Measurements from ENCODE around the gene ENTREP3. TPM values are rescaled to one million over a fixed set of nuclear protein-coding genes. Genes with fewer than 3 reads are reported as not detected.

Gene ENTREP3
- total RNA-seq, 1 experiment from 2014 or later: 69.9 TPM

DNA sequence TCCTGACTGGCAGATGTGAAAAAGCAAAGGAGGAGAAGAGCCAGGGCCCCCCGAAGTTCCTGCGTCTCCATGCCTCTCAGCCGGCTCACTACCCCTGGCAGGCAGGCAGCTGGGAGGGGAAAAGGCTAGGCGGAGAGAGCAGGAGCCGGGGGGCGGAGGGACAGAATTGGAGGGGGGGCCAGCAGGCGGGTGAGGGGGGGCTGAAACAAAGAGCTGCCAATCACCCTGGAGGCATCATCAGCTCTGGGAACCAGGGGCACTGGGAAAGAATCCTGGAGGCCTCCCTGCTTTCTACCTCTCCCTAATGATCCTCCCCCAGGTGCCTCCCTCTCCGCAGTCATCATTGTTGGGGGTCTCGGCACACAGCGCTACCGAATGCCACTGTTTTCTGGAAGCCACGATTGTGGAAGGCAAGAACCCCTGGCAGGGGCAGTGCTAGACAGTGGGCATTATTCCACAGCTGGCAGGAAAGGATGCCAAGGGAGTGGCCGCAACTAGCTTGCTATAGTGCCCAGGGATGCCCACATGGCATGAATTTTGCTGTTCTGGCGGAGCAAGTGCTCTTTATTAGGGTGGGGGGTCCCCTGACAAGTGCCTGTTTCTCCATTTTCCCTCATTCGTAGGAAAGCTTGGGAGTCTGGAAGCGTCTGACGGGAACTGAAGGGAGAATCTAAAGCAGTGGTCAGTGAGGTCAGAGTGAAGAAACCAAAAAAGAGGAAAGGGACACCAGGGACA lies 47.3 kb downstream of the ENTREP3 start, which contains the start of gene THBS3:
THBS3 (minus strand) TSS at position 92 of the 735 bp plus-strand sequence; CDS start at position 71, 21 bp downstream.
- Histone ChIP-seq H3K36me3 (ENCODE audit: control insufficient read depth in 1 of 2, insufficient read depth in 2 of 2, low read length in 2 of 2) (peaks cover 0 to 6% of the 10 kb centered on the region in 2 experiments; a peak in 1 of 4 replicates), H3K27ac (ENCODE audit: low read depth, low read length) (peak within 1 kb of the TSS; percentile 90), H3K9me3 (ENCODE audit: control insufficient read depth in 1 of 2, insufficient read depth in 1 of 2, low read depth in 1 of 2, low read length in 2 of 2) (no peaks in the 10 kb centered on the region), H3K27me3 (ENCODE audit: insufficient read depth, low read length) (no peaks in the 10 kb centered on the region), H3K9me2 (ENCODE audit: insufficient read depth) (no peaks in the 10 kb centered on the region), H3K4me1 (ENCODE audit: control insufficient read depth in 1 of 2, insufficient read depth in 2 of 2, low read length in 2 of 2) (peaks cover 22 to 33% of the 10 kb centered on the region in 2 experiments), H4K20me1 (ENCODE audit: insufficient read depth) (no peaks in the 10 kb centered on the region), H3K9ac (ENCODE audit: low read length) (peak within 1 kb of the TSS; percentile 93), H2AFZ (ENCODE audit: low read depth, low read length, poor library complexity, severe bottlenecking) (no peak within 1 kb of the TSS), H3K4me2 (ENCODE audit: low read length) (peak within 1 kb of the TSS; percentile 77), H3K4me3 (replicated peaks in 1 of 2; ENCODE audit: low read depth in 1 of 2, low read length in 2 of 2) (peak within 1 kb of the TSS; percentile 89 to 100), H3K79me2 (ENCODE audit: insufficient read depth, low read length) (peaks cover 16% of the 10 kb centered on the region)
- ChIA-PET POLR2A (interaction anchor here (1.5 to 3.0 kb wide), 2 partner anchors 14 to 19 kb away, joined by 4 to 9 read pairs; no protein-coding TSS in a partner anchor), RAD21 (ENCODE audit: low non-redundant PET in 1 of 2, low total read pairs in 2 of 2, uncharacterized antibody in 2 of 2, unreplicated experiment in 2 of 2) (interaction anchor here in 1 of 2 experiments (0.9 kb wide), 1 partner anchor 296 kb away, joined by 4 read pairs; no protein-coding TSS in a partner anchor), CTCF (interaction anchor here (1.0 to 4.0 kb wide), 10 partner anchors 11 to 296 kb away, joined by 3 to 16 read pairs (median 4); partner anchors contain the start of genes CLK2 and KRTCAP2)
- TSS peak; percentile 59 for BruUV-seq (replicated peaks)
- intact Hi-C loops (cut with micrococcal nuclease): loop anchor here (2.0 to 5.0 kb wide), 3 partner anchors 19 to 384 kb away; a partner anchor contains a TSS
- no peak for DNase-seq (ENCODE audit: low read depth, low spot score)
- ATAC-seq: no peak
- TF ChIP-seq, protein P1, sequence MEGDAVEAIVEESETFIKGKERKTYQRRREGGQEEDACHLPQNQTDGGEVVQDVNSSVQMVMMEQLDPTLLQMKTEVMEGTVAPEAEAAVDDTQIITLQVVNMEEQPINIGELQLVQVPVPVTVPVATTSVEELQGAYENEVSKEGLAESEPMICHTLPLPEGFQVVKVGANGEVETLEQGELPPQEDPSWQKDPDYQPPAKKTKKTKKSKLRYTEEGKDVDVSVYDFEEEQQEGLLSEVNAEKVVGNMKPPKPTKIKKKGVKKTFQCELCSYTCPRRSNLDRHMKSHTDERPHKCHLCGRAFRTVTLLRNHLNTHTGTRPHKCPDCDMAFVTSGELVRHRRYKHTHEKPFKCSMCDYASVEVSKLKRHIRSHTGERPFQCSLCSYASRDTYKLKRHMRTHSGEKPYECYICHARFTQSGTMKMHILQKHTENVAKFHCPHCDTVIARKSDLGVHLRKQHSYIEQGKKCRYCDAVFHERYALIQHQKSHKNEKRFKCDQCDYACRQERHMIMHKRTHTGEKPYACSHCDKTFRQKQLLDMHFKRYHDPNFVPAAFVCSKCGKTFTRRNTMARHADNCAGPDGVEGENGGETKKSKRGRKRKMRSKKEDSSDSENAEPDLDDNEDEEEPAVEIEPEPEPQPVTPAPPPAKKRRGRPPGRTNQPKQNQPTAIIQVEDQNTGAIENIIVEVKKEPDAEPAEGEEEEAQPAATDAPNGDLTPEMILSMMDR (IDR thresholded peaks at IDR 0.05 in 2 of 3, conservative IDR thresholded peaks at IDR 0.05 in 1 of 3; ENCODE audit: borderline replicate concordance in 1 of 3, insufficient read depth in 1 of 3, low read depth in 2 of 3, low read length in 2 of 3): no peak
- TF ChIP-seq SIN3A (IDR thresholded peaks at IDR 0.05; ENCODE audit: low read depth) (no peak), POLR2A (IDR thresholded peaks at IDR 0.05; ENCODE audit: borderline replicate concordance, extremely low read depth, insufficient read depth, insufficient read length) (no peak), ELF1 (IDR thresholded peaks at IDR 0.05; ENCODE audit: borderline replicate concordance, low read depth) (no peak), ZNF274 (IDR thresholded peaks at IDR 0.05; ENCODE audit: low read depth, low read length) (no peak), SRF (IDR thresholded peaks at IDR 0.05; ENCODE audit: low read depth) (no peak), POLR2AphosphoS5 (IDR thresholded peaks at IDR 0.05; ENCODE audit: low read depth, low read length) (no peak), YY1 (IDR thresholded peaks at IDR 0.05; ENCODE audit: extremely low read depth, insufficient replicate concordance, low read depth, low read length) (no peak), EZH2 (IDR thresholded peaks at IDR 0.05) (no peak), FOSL1 (IDR thresholded peaks at IDR 0.05; ENCODE audit: low read depth) (no peak), TCF7L2 (IDR thresholded peaks at IDR 0.05; ENCODE audit: borderline replicate concordance, extremely low read depth, insufficient read depth, insufficient read length) (no peak), CEBPB (IDR thresholded peaks at IDR 0.05; ENCODE audit: low read depth) (no peak), ZFX (IDR thresholded peaks at IDR 0.05) (no peak), CBX3 (IDR thresholded peaks at IDR 0.05; ENCODE audit: low read depth) (no peak), JUND (IDR thresholded peaks at IDR 0.05) (no peak), EZH2phosphoT487 (IDR thresholded peaks at IDR 0.05; ENCODE audit: borderline replicate concordance) (no peak), EGR1 (IDR thresholded peaks at IDR 0.05; ENCODE audit: low read depth) (no peak)
- TF ChIP-seq, protein P2, sequence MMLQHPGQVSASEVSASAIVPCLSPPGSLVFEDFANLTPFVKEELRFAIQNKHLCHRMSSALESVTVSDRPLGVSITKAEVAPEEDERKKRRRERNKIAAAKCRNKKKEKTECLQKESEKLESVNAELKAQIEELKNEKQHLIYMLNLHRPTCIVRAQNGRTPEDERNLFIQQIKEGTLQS (IDR thresholded peaks at IDR 0.05): no peak
- TF ChIP-seq, protein P3, sequence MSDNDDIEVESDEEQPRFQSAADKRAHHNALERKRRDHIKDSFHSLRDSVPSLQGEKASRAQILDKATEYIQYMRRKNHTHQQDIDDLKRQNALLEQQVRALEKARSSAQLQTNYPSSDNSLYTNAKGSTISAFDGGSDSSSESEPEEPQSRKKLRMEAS (IDR thresholded peaks at IDR 0.05): no peak

Measured in HCT116 (cell line).